Endodermal cell (in vitro differentiated cells): ENCODE measurements around the gene DELE1. TPM values are rescaled to one million over a fixed set of nuclear protein-coding genes. Genes with fewer than 3 reads are reported as not detected.

Experiments used
- DNase-seq: peaks from one replicate; pipeline ENCODE4 v3.0.0-alpha.2; 2017
- H3K27ac ChIP-seq: 2 replicates; pipeline ENCODE4 v1.5.1; 2013; ENCODE audit warnings: mild to moderate bottlenecking, low read depth, low read length, moderate library complexity
- H3K27me3 ChIP-seq: 2 replicates; pipeline ENCODE4 v1.6.1; 2013; ENCODE audit warnings: mild to moderate bottlenecking, low read length, moderate library complexity; ENCODE audit not compliant: insufficient read depth, control insufficient read depth, poor library complexity, severe bottlenecking
- H3K36me3 ChIP-seq: 2 replicates; pipeline ENCODE4 v1.7.0; 2013; ENCODE audit warnings: mild to moderate bottlenecking, low read length, moderate library complexity; ENCODE audit not compliant: control insufficient read depth, insufficient read depth
- H3K4me1 ChIP-seq: one replicate; pipeline ENCODE4 v1.7.0; 2013; ENCODE audit warnings: low read length; ENCODE audit not compliant: control insufficient read depth, insufficient read depth
- H3K4me3 ChIP-seq: 2 replicates; pipeline ENCODE4 v1.5.1; 2013; ENCODE audit warnings: mild to moderate bottlenecking, low read length, moderate library complexity
- H3K9ac ChIP-seq: 2 replicates; pipeline ENCODE4 v1.6.1; 2013; ENCODE audit warnings: mild to moderate bottlenecking, low read length, moderate library complexity; ENCODE audit not compliant: poor library complexity, severe bottlenecking; ENCODE audit errors: extremely low read depth
- H3K9me3 ChIP-seq: 2 replicates; pipeline ENCODE4 v1.6.1; 2013; ENCODE audit warnings: mild to moderate bottlenecking, low read length, moderate library complexity; ENCODE audit not compliant: control insufficient read depth
- H3K27ac Mint-ChIP-seq: 2 replicates; pipeline ENCODE4 v1.8.0; 2020; ENCODE audit warnings: mixed read lengths
- H3K27me3 Mint-ChIP-seq: 2 replicates; pipeline ENCODE4 v1.8.0; 2021; ENCODE audit warnings: mild to moderate bottlenecking, mixed read lengths; ENCODE audit not compliant: insufficient read depth
- H3K36me3 Mint-ChIP-seq: 2 replicates; pipeline ENCODE4 v1.8.0; 2020; ENCODE audit warnings: low read depth, mixed read lengths
- H3K4me1 Mint-ChIP-seq: 2 replicates; pipeline ENCODE4 v1.8.0; 2020; ENCODE audit warnings: mixed read lengths
- H3K4me3 Mint-ChIP-seq: 2 replicates; pipeline ENCODE4 v1.8.0; 2020; ENCODE audit warnings: mild to moderate bottlenecking, moderate library complexity, mixed read lengths
- H3K9me3 Mint-ChIP-seq: 2 replicates; pipeline ENCODE4 v1.8.0; 2020; ENCODE audit warnings: mild to moderate bottlenecking, mixed read lengths
- CTCF ChIP-seq: fragments of 200-600 bp; sonication (generic); conservative IDR thresholded peaks from 2 replicates; pipeline ENCODE4 v1.5.0; 2021; ENCODE audit warnings: antibody characterized with exemption, mild to moderate bottlenecking
- WGBS, 2 experiments: methylation state at CpG; one replicate each; pipeline versions ENCODE4 v1.1.5 to v1.1.7; 2013; ENCODE audit warnings: missing lambda C conversion rate in 2 of 2, mixed read lengths in 1 of 2; ENCODE audit not compliant: insufficient coverage in 1 of 2, insufficient read length in 1 of 2; 5-methylcytosine and 5-hydroxymethylcytosine counted together
- total RNA-seq, 2 donors: library from RNA; stranded (reverse); fragmentation: NEBNext Ultra II Directional in 1 of 2; extraction: Animal tissue kit (Norgen Biotek cat#: 25700) in 1 of 2; gene quantifications; 2 replicates in 1 of 2; 3 replicates in 1 of 2; pipeline ENCODE4 v1.2.1, GENCODE V29; 2021

Gene DELE1
- total RNA-seq, 2 donors from 2014 or later, result 66.5 to 71.4 TPM

GRCh38 chr5:141965071-141965470 lies 41.4 kb downstream of the DELE1 start:
- no peaks in the 10 kb centered on the region for H3K4me1 ChIP-seq
- TF ChIP-seq CTCF, result no peak
- no peaks in the 10 kb centered on the region for H3K27me3 ChIP-seq
- no peak overlapping the region for H3K4me3 Mint-ChIP-seq
- H3K4me3 ChIP-seq, result no peak overlapping the region
- H3K36me3 ChIP-seq, result no peaks in the 10 kb centered on the region
- no peaks in the 10 kb centered on the region for H3K27me3 Mint-ChIP-seq
- no peak overlapping the region for H3K9ac ChIP-seq
- no peaks in the 10 kb centered on the region for H3K36me3 Mint-ChIP-seq
- H3K9me3 Mint-ChIP-seq, result no peaks in the 10 kb centered on the region
- DNase-seq, result no peak
- H3K4me1 Mint-ChIP-seq, result peaks cover 15% of the 10 kb centered on the region
- H3K9me3 ChIP-seq, result no peaks in the 10 kb centered on the region
- H3K27ac Mint-ChIP-seq, result no peak overlapping the region
- 66 to 70% methylated on average over 4 to 7 of the region's 7 CpGs for WGBS, 2 experiments
- no peak overlapping the region for H3K27ac ChIP-seq

DNA sequence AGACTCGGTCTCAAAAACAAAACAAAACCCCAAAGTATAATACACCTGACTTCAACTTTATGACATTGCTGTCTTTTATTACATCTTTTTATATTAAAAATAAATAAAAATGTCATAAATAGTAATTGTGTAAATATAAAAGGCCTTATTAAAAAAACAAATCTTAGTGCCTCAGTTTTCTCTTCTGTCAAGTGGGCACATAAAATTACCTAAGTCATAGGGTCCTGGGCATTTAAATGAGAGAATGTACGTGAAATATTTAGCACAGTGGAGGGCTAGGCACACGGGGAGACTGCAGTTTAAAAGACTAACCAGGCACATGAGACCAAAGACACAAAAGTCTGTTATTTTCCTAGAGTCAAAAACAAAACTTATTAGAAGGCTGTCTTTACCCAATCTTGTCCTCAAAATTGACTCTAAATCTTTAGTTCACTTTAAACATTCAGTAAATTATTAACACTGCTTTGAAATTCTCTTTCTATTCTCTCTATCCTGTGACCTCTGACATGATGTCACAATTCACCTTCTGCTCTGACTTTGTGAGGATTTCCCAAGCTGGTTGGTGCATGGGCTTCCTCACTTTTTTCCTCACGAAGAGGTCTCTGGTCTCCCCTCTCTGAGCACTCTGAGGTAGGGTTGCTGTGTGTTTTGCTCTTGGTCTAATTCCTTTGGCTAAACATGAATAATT lies 42.7 kb downstream of the DELE1 start:
- H3K36me3 ChIP-seq, result peaks cover 11% of the 10 kb centered on the region
- TF ChIP-seq CTCF, result no peak
- H3K9me3 ChIP-seq, result no peaks in the 10 kb centered on the region
- no peaks in the 10 kb centered on the region for H3K4me1 ChIP-seq
- no peak overlapping the region for H3K9ac ChIP-seq
- DNase-seq, result no peak
- Mint-ChIP-seq H3K27ac (no peak overlapping the region), H3K4me3 (no peak overlapping the region), H3K9me3 (no peaks in the 10 kb centered on the region), H3K4me1 (peaks cover 10% of the 10 kb centered on the region), H3K27me3 (no peaks in the 10 kb centered on the region), H3K36me3 (peaks cover 3% of the 10 kb centered on the region)
- no peaks in the 10 kb centered on the region for H3K27me3 ChIP-seq
- WGBS, 2 experiments, result 78 to 89% methylated on average over 3 to 4 of the region's 4 CpGs
- H3K4me3 ChIP-seq, result no peak overlapping the region
- H3K27ac ChIP-seq, result no peak overlapping the region

- DNase-seq, result no peak
- H3K4me3 Mint-ChIP-seq, result no peak overlapping the region
- 79 to 100% methylated on average over 2 of the region's 2 CpGs for WGBS, 2 experiments
- H3K27me3 ChIP-seq, result no peaks in the 10 kb centered on the region
- H3K36me3 ChIP-seq, result peaks cover 11% of the 10 kb centered on the region
- peaks cover 4% of the 10 kb centered on the region for H3K36me3 Mint-ChIP-seq
- TF ChIP-seq CTCF, result no peak
- H3K4me3 ChIP-seq, result no peak overlapping the region
- H3K27me3 Mint-ChIP-seq, result no peaks in the 10 kb centered on the region
- no peak overlapping the region for H3K9ac ChIP-seq
- no peak overlapping the region for H3K27ac ChIP-seq
- H3K27ac Mint-ChIP-seq, result no peak overlapping the region
- H3K4me1 Mint-ChIP-seq, result peaks cover 10% of the 10 kb centered on the region
- no peaks in the 10 kb centered on the region for H3K9me3 ChIP-seq
- no peaks in the 10 kb centered on the region for H3K9me3 Mint-ChIP-seq
- no peaks in the 10 kb centered on the region for H3K4me1 ChIP-seq
These were observed 43.3 kb downstream of the DELE1 start for GRCh38 chr5:141966963-141967333.
